Loucy (cell line): ENCODE measurements around the gene RPTOR.

Experiments
- CTCF ChIP-seq: fragments of 200-600 bp; sonication (generic); conservative IDR thresholded peaks from 2 replicates; pipeline ENCODE4 v1.5.1; 2014; ENCODE audit warnings: mild to moderate bottlenecking, antibody characterized with exemption, low read length
- EZH2phosphoT487 ChIP-seq: fragments of 200-600 bp; IDR thresholded peaks from 2 replicates; pipeline ENCODE4 v1.6.1; 2018; ENCODE audit warnings: antibody characterized with exemption, mild to moderate bottlenecking, moderate library complexity, borderline replicate concordance

DNA sequence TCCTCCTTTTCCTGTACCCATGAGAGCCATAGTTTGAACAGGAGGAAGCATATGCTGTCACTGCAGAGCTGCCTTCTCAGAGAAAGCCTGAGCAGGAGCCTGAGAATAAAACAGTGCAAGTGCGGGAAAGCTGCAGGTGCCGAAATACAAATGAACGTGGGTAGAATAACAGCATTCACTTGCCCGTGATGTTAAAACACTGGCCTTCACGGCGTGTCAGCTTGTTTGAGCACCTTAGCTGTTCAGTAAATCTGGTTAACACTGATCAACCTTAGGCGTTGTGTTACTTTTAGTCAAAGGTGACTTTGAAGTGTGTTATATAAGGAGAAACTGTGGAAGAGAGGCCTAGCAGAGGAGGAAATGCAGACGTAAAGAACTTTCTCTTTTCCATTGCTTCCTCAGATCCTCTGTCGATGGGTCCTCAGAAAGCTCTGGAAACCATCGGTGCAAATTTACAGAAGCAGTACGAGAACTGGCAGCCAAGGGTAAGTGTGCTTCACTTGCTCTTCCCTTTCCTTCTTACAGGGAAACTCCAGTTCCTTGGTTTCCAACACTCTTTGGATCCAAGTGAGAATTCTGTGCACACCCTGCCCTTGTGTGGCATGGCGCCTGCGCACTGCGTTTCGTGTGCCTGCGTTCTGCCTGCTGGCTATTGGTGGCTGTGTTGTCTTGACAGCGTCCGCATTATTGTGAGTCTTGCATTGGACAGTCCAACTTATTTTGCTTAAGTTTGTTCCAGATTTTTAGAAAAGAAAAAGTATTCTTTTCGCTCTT lies 98.9 kb downstream of the RPTOR start:
- TF ChIP-seq CTCF (no peak), EZH2phosphoT487 (no peak)
